NCI-H774 (cell line): ENCODE results near the gene ETS1.

Source experiments
- DNase-seq: peaks from one replicate; lab custom pipeline; 2025; lab: John Stamatoyannopoulos, UW

Gene ETS1

DNA sequence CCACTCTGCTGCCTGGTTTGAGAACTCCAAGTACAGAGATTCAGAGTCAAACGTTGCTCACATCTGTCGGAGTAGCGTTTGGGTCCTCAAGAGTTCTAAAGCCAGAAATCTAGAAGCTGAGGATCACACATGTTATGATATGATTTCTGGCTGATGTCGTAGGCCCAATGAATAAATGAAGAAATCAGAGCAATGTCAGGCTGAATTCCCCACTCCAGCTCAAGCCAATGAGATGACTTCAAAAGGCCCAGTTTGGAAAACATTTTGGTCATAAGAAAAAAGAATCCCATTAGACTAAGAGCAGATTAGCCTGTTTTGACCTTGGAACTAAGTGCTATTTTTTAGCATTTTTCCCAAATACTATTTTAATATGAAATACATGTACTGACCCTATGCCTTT, 106.7 kb downstream of the ETS1 start:
- DNase-seq = no peak

DNA sequence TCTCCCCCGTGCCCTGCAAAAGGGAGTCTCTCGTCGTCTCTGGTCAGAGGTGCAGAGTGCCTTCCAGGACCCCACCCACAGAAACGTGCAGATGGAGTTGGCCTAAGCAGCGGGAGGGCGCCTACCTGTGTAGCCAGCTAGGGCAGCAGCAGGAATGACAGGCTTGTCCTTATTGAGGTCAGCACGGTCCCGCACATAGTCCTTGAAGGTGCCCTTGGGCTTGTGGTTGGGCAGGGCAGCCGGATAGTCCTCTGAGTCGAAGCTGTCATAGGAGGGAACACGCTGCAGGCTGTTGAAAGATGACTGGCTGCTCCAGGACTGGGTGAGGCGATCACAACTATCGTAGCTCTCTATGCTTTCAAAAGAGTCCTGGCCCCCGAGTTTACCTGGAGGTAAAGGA, 107.3 kb downstream of the ETS1 start:
- no peak for DNase-seq

DNA sequence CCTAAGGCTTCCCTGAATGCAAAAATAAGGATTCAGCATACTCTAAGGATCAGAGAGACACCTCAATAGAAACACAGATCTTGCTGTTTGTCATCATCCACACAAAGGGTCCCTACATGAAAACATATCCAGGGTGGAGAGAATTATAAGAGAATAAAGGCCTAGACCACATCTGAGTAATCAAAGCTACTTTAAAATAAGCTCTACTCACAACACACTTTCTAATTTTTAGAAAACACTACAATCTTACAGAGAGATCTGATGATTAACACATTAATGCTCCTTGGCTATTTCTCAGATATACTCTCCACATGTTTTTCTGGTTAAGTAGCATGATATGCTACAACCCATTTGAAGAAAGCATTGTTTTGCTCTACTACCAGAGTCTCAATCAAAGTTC, 108.2 kb downstream of the ETS1 start:
- DNase-seq = no peak

DNA sequence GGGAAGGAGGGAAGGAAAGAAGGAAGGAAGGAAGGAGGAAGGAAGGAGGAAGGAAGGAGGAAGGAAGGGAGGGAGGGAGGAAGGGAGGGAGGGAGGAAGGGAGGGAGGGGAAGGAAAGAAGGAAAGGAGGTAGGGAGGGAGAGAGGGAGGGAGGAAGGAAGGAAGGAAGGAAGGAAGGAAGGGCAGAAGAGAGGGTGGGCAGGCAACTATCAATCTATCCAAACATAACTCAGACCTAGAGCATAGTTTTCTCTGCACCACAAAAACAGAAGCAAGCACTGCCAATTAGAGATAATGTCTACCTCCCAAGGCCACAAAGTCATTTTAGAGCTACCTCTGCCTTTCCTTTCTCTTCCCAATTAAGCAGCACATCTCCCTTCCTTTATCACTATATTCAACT, 109.1 kb downstream of the ETS1 start:
- DNase-seq = no peak

DNA sequence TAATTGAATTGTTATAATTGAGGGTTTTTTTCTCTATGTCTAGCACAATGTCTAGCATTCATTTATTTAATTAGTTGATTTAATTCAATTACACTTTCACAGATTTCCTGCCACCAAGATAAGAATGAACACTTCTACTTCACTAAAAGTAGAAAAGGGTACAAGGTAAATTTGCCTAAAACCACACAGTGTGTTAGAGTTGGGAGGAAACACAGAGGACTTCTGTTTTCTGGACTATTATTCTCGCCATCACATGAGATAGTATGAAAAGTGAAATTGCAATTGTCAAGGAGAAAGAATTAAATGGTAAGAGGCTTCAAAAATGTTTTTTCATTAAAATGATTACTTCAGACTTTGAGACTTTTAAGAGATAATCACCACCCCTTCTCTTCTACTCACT, 109.5 kb downstream of the ETS1 start:
- no peak for DNase-seq

DNA sequence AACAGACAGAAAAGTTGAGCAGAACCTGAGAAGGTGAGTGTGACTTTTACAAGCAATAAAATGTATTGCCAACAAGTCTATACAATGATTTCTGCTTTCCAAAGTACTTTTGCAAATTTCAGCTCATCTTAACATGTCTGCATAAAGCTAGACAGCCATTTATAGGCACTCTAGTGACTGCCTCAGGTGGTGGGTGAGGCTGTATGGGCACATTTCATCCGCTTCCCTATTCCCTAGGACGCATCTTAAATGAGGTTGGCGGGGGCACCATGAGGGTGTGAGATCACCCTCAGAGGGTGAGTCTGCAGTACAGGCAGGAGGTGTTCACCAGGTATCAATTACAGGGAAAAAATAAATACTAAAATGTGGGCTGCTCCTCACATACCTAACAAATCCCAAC, 110.1 kb downstream of the ETS1 start:
- no peak for DNase-seq

DNA sequence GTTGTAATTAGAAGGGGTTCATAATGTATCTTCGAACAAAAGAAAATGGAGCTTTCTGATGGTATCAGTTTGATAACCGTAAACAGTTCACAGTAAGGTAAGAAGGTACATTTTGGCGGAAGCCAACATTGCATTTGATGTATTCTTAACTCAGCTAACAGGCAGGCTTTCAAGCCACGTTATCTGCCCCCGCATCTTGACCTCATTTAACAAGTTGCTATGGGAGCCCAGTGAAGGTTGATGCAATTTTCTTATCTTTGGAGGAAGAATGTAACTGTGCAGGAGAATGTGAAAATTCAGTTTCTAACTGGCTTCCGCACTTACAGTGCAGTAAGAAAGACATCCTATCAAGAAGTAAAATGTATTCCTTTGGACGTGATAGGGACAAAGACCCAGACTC, 110.6 kb downstream of the ETS1 start:
- DNase-seq = no peak

DNA sequence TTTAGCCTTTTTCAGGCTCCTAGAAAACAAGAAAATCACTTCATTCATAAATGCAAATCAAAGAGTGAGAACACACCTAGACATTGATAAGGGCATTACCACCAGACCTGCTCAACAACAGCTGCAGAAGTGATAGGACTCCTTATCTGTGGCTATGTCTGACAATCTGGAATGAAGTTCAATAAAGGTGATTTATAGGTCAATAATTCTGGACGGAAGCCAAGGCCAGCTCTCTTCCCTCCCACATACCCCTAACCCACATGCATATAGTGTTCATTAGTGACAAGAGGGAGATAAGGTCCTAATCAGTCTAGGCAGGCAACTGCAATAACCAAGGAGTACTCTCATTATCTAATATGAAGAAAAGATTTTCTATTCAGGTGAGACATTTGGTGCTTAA, 111.3 kb downstream of the ETS1 start:
- no peak for DNase-seq

DNA sequence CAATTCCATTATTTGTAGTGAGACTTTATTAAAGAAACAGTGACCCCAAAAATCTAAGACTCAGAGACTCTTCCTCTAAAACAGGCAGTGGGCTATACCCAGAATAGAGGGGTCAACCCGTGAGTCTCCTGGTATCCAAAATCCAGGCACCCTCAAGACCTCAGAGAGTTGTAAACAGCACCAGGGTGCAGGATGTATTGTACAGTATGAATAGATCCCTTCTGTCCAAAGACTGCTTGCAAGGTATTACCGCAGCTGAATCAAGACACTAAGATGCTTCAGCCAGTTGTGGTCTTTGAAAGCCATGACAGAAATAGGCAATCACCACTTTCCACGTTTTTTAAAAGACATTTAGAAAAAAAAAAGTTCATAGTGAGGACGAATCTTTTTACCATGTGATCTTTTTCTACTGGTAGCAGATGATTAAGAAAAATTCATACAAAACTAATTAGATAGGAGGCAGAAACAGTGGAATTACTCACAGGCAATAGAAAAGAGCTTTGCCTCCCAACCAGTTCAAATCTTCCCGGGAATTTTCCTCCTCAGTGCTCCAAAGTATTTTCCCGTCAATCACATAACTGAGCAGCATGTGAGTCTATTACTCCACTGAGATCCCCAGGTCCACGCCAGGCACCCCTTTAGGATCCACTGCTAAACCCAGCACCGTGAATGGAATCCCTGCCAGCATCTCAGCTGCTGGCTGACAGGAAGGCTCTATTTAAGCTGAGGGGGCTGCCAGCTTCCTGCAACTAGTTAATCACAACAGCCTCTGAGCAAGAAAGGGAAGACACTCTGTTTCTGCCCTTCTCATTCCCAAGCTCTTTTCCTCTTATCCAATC, 113.1 kb downstream of the ETS1 start:
- no peak for DNase-seq

DNA sequence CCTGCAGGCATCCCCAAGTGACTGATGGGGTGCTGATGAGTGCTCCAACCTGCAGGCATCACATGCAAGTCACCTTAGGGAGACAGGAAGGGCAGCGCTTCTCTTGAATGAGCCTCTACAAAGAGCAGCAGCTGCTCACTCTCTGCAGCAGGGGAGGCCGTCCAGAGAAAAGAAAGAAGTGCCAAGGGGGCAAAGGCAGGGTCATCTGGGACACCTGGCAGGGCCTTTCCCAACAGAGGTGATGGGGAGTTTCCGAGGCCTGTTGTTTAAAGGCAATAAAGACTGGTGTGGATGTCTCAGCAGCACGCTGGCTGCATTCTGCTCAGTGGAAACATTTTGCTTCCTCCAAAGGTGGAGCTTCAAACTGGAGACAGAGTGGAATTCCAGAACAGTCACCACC, 113.7 kb downstream of the ETS1 start:
- DNase-seq = no peak

DNA sequence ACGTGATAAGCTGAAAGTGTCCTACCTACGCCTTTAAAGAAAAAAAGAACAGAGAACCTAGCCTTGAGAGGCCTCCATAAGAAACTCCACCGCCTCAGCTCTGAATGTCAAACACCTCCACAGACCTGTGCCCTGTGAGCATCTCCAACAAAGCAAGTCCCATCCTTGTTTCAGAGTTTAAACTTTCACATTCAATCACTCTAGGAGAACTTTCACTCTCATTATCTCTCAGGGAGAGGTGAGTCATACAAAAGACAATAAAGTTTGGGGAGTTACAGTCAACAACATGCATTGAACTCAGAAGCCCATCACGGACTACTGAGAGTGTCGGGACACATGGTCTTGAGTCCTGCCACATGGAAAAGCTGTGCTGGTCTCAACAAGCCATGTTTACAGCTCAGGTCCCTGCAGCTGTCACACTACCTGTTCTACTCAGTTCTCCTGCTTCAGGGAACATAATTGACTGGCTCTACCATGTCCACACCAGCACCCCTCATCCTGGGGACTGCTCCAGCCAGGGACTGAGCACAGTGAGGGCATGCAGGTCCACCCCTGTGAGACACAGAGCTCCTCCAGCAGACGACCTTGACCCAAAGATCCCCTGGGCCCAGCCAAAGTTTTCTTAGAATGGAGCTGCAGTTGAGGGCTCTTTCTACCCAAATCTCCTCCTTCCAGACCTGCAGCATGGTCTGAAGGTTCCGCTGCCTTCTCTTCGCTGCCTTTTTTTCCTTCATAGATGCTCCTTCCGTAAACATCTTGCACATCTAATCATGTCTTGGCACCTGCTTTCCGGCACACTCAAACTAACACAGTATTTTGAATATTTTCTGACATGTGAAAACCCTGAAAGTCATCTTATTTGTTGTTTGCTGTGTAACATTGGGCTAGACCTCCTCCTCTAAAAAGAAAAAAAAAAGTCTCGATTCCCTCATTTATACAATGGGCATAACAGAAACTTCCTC, 114.9 kb downstream of the ETS1 start:
- DNase-seq = no peak

DNA sequence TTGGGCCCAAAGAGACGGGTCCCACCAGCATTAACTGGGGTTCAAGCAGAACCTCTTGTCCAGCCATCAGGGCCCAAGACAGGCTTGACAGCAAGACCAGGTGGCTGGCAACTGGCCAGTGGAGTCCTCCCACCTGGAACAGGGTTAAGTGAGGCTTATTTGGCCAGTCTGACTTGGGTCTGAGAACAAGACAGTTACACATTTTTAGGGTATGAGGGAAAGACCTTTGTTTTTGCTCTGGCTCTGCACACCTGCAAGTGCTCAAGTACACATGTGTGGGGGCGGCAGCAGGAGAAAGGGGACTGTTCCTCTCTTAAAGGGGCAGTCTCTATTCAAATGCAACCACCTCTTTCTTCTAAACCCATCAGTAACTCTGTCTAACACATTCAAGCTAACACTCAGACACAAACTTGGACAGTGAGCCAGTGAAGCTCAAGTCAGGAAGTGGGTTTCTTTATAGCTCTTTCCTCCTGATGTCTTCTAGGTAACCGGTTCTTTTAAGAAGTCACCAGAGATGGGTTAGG, 116.2 kb downstream of the ETS1 start:
- DNase-seq = no peak

DNA sequence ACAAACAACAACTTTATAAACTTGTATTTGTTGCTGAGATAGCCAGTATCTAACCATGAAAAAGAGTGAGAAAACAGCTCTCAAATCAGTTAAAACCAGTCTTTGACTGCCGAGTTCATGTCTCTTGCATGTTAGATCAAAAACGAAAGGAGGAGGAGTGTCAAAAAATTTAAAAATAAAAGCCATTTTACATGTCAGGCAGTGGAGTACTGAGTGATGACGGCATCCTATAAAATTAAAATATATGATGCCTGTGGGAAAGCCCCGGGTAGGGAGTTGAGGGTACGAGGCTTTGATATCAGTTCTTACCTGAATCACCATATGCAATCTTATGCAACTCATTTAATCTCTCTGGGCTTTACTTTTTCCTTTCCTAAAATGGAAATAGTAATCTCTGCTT, 117.3 kb downstream of the ETS1 start:
- no peak for DNase-seq

DNA sequence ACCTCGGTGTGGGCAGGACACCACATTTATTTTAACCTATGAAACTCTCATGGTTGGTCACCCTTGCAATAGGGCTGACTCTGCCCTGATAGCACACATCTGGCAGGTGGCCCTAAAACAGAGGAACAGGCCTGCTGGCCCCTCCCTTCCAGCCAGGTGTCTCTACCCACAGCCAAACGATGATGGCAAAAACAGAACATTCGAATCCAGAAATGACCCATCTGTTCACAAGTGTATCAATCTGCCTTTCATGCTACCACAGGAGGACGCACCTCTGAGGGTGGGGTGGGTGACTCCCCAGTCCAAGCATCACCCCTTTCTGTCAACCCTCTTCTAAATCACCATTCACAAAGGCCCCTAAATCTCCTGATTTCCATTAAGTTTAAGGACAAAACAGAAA, 118.1 kb downstream of the ETS1 start:
- DNase-seq = no peak

DNA sequence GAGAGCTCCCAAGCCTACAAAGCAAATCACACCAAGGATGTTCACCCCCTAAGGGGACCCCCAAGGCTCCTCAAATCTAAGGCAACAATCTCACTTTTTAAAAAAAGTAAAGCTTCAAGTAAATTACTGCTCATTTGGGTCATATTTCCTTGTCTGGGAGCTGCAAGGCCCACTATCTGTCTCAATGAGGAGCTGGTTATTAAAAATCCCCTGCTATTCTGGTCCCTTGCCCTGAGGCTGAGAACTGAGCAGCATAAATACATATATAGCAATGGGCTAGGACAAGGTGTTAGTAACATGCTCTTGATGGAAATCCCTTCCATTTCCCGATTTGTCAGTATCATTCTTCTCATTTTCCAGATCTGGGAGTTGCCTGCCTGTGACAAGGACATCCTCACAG, 119.2 kb downstream of the ETS1 start:
- DNase-seq = no peak

DNA sequence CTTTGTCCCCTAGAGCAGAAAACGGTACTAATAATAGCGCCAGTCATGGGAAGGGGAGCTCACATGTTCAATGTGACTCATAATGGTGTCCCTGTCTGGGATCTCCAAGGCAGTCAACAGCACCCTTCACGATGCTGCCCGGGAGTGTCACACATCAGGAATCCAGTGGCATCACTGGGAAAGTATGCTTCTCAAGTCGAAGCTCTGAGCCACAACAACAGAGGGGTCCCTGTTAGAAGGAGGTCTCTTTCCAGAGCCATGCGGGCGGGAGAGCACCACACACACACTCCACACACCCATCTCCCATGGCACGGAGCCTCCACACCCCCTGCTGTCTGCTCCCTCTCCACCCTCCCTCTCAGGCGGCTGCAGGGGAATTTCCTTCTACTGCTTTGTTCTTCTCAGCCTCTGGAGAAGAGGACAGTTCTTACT, 119.7 kb downstream of the ETS1 start:
- DNase-seq = no peak

DNA sequence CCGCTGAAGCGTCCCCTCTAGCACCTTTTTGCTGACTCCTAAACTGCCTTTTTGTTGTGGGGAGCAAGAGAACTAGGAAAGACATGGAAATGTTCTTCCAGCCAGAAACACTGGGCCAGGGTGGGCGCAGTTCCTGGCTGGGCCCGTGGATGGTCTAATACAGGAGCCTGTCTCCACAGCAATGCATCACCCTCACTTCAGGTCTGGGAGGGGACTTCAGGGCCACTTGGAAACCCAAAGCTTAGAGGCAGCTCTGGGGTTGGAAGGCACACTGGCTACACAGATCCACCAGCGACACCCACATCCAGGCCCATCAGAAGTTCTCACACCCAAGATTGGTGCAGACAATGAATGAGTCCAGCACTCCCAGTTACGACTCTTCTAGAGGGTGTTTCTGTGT, 120.3 kb downstream of the ETS1 start:
- no peak for DNase-seq

DNA sequence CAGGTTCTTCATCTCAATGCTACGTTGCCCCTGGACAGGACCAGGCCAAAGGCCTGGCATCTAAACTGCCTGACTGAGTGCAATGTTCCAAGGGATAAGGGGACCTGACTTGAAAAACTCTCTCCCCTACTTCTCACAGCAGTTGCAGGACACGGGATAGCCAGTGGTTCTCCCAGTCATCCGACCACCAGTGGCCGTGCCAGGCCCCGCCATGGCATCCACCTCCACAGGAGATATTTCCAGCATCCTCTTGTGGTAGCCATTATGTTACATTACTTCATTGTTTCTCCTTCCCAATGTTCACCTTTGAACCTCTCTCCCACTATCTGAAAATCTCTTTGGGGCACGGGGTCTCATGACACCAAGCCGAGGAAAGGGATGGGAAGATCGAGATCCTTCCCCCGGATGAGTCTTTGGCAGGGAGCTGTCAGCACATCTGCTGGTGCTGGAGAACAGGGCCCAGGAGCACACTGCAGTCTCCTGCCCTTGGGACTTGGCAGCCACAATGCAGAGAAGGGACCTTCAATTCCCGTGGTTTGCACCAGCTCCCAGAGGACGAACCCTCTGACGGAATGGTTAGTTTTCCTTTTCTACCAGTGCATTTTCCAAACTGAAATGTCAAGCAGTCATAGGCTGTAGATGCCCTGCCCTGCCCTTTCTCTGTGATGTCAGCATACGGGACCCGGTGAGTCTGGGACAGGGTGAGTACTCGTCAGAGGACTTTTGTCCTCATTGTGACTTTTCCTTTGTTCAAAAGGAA, 121.2 kb downstream of the ETS1 start:
- DNase-seq = no peak

DNA sequence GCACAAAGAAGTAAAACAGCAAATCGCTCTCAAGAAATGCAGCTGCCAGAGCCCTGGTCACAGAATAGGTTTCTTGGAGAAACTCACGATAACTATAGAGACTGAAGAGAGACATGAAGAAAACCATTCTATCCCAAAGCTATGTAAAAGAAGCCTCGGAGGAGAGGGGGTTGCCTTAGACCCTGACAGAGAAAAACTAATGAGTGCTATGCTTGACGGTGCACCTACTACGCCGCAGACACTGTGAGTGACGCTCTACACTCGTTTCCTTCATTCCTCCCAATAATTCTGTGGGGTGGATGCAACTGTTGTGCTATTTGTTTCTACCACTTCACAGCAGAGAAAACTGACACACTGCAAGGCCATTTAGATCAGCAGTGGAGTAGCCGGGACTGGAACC, 121.8 kb downstream of the ETS1 start:
- DNase-seq = no peak

DNA sequence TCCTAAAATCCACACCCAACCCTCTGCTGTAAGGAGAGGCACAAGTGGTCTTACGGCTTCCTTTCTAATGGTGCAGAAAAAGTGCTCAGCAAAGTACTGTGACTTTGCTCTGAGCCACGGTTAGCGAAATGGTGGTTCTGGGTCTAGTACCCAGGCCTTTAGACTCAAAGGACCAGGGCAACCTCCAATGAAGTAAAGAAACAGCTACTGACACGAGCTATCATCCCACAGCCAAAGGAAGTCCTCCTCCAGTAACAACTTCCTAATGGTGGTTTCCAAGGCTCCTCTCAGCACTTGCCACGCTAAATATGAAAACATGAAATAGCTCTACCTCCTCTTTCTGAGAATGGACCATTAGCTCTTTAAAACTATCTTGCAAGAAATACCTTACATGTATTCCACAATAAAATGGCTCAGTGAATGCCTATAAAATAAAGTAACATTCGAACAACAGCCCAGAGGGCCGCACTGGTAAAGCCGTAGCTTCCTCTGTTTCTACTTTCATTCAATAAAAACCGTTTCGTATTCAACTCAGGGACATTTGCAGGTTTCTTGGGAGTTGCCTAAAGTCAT, 122.4 kb downstream of the ETS1 start:
- DNase-seq = no peak

DNA sequence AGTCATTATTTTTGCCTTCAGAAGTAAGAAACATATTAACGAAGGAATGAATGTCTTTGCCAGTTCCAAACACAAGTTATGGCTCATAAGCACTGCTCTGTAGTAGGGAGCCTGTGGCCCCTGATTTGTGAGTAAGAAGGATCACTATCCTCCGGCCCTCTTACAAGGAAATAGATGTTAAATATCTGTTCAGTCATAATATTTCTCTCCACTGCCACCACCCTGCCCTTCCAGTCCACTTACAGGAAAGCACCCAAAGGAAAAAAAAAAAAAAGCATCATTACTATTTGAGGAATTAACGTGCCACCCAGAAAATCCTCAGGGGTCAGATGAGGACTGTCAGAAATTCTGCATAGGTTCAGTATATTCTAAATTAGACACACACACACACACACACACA, 123.4 kb downstream of the ETS1 start:
- no peak for DNase-seq

DNA sequence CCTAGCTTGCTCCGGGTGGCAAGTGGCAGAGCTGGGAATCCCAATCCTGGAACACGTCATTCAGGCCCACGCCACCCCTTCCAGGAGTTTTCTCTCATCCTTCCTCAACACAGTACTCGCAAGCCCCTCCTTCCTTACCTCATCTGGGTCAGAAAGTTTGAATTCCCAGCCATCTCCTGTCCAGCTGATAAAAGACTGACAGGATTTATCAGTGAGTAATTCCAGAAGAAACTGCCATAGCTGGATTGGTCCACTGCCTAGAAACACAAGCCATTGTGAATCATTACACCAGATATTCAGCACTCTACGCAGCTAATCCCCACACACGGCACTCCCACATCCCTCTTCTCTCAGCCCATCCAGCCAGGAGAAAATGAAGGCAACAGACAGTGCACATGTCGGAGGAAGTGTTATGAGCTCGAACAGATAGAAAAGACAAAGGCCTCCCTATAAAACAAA, 124.0 kb downstream of the ETS1 start:
- DNase-seq = no peak
